H1 (cell line): ENCODE measurements around the gene CRADD. TPM values are rescaled to one million over a fixed set of nuclear protein-coding genes. Genes with fewer than 3 reads are reported as not detected.

Source experiments
- CTCF ChIA-PET: fragments of 300-600 bp; sonication (Branson Sonifier 250); formaldehyde crosslinking; loops from one replicate; lab custom pipeline; 2021; ENCODE audit not compliant: partially characterized antibody; lab: Charles Lee
- POLR2A ChIA-PET: fragments of 300-600 bp; sonication (Branson Sonifier 250); formaldehyde crosslinking; loops from one replicate; lab custom pipeline; 2021; ENCODE audit warnings: inconsistent platforms; ENCODE audit not compliant: partially characterized antibody; lab: Charles Lee
- DNase-seq, 2 experiments: peaks; one replicate each; pipeline versions ENCODE4 v3.0.0 to v3.0.0-alpha.2; 2010 to 2022; ENCODE audit warnings: low spot score in 2 of 2, low read depth in 1 of 2, mixed read lengths in 1 of 2
- FAIRE-seq: peaks from 2 replicates; lab custom pipeline; 2011; peaks lifted over from hg19 to GRCh38; lab: Jason Lieb, UNC
- H2AFZ ChIP-seq: 2 replicates; pipeline ENCODE4 v1.8.1; 2012; ENCODE audit warnings: low read length, inconsistent platforms
- H2AK5ac ChIP-seq: 2 replicates; pipeline ENCODE4 v1.6.1; 2013; ENCODE audit warnings: low read depth, low read length
- H2BK120ac ChIP-seq: replicated peaks from 2 replicates; pipeline ENCODE3; 2013; ENCODE audit warnings: low read depth, low read length, inconsistent platforms
- H2BK12ac ChIP-seq: 2 replicates; pipeline ENCODE4 v1.6.1; 2013; ENCODE audit warnings: low read depth, low read length
- H2BK15ac ChIP-seq: 2 replicates; pipeline ENCODE4 v1.6.1; 2013; ENCODE audit warnings: low read length
- H2BK20ac ChIP-seq: 2 replicates; pipeline ENCODE4 v1.6.1; 2013; ENCODE audit warnings: low read length
- H2BK5ac ChIP-seq: 2 replicates; pipeline ENCODE4 v1.6.1; 2013; ENCODE audit warnings: low read depth, low read length
- H3K14ac ChIP-seq: 2 replicates; pipeline ENCODE4 v1.6.1; 2013; ENCODE audit warnings: inconsistent platforms; ENCODE audit not compliant: insufficient read length
- H3K18ac ChIP-seq: 2 replicates; pipeline ENCODE4 v1.6.1; 2013; ENCODE audit warnings: low read length; ENCODE audit errors: extremely low read depth
- H3K23ac ChIP-seq: 2 replicates; pipeline ENCODE4 v1.6.1; 2013; ENCODE audit warnings: inconsistent platforms; ENCODE audit not compliant: insufficient read length
- H3K23me2 ChIP-seq: 2 replicates; pipeline ENCODE4 v1.6.1; 2013; ENCODE audit warnings: low read depth, low read length
- H3K27ac ChIP-seq: 2 replicates; pipeline ENCODE4 v1.6.1; 2011; ENCODE audit warnings: low read depth, low read length, inconsistent platforms
- H3K27me3 ChIP-seq, 4 experiments: replicated peaks in 1 of 4; 1 replicate in 1 of 4; 2 replicates in 3 of 4; pipeline versions ENCODE4 v1.6.1 to v1.8.1; 2011 to 2013; ENCODE audit warnings: low read length in 3 of 4, mild to moderate bottlenecking in 3 of 4, inconsistent platforms in 2 of 4, mixed read lengths in 2 of 4, moderate library complexity in 1 of 4; ENCODE audit not compliant: control insufficient read depth in 3 of 4, insufficient read depth in 3 of 4; ENCODE audit errors: extremely low read depth in 1 of 4
- H3K36me3 ChIP-seq, 4 experiments: 2 replicates each; pipeline versions ENCODE4 v1.6.1 to v1.8.1; 2011 to 2013; ENCODE audit warnings: mild to moderate bottlenecking in 4 of 4, low read length in 3 of 4, moderate library complexity in 2 of 4, control low read depth in 1 of 4, inconsistent platforms in 1 of 4; ENCODE audit not compliant: insufficient read depth in 4 of 4, control insufficient read depth in 2 of 4
- H3K4ac ChIP-seq: replicated peaks from 2 replicates; pipeline ENCODE3; 2013; ENCODE audit warnings: low read length, low read depth, mixed read lengths, inconsistent platforms; ENCODE audit not compliant: insufficient read length
- H3K4me1 ChIP-seq, 4 experiments: replicated peaks in 1 of 4; 1 replicate in 1 of 4; 2 replicates in 3 of 4; pipeline versions ENCODE4 v1.6.1 to v1.8.1; 2011 to 2013; ENCODE audit warnings: low read length in 3 of 4, inconsistent platforms in 2 of 4, mixed read lengths in 1 of 4; ENCODE audit not compliant: insufficient read depth in 4 of 4, control insufficient read depth in 3 of 4
- H3K4me2 ChIP-seq, 2 experiments: 2 replicates each; pipeline versions ENCODE4 v1.6.1 to v1.8.1; 2011 to 2013; ENCODE audit warnings: low read depth in 2 of 2, low read length in 2 of 2, control low read depth in 1 of 2, inconsistent platforms in 1 of 2, mild to moderate bottlenecking in 1 of 2; ENCODE audit not compliant: insufficient read depth in 1 of 2
- H3K4me3 ChIP-seq, 4 experiments: fragments of 200-600, 300-600 bp in 1 of 4; sonication (generic), shearing (Covaris generic), sonication (Bioruptor Twin) in 1 of 4; 2 replicates each; pipeline versions ENCODE4 v1.5.1 to v1.8.1; 2011 to 2016; ENCODE audit warnings: low read length in 4 of 4, low read depth in 3 of 4, control low read depth in 2 of 4, inconsistent platforms in 2 of 4, mild to moderate bottlenecking in 2 of 4, mixed read lengths in 1 of 4, moderate library complexity in 1 of 4; ENCODE audit not compliant: insufficient read depth in 2 of 4; ENCODE audit errors: extremely low read depth in 1 of 4
- H3K56ac ChIP-seq: replicated peaks from 2 replicates; pipeline ENCODE3; 2013; ENCODE audit warnings: low read depth, mild to moderate bottlenecking, mixed read lengths, low read length, inconsistent platforms; ENCODE audit not compliant: insufficient read length
- H3K79me1 ChIP-seq: 2 replicates; pipeline ENCODE4 v1.6.1; 2013; ENCODE audit warnings: low read depth, low read length, control low read depth
- H3K79me2 ChIP-seq, 2 experiments: 2 replicates each; pipeline versions ENCODE4 v1.6.1 to v1.8.1; 2012 to 2013; ENCODE audit warnings: low read length in 2 of 2, mild to moderate bottlenecking in 2 of 2, inconsistent platforms in 1 of 2; ENCODE audit not compliant: insufficient read depth in 2 of 2, control insufficient read depth in 1 of 2
- H3K9ac ChIP-seq, 4 experiments: replicated peaks in 1 of 4; 1 replicate in 1 of 4; 2 replicates in 3 of 4; pipeline versions ENCODE4 v1.6.1 to v1.8.1; 2011 to 2013; ENCODE audit warnings: low read depth in 3 of 4, low read length in 3 of 4, control low read depth in 2 of 4, mild to moderate bottlenecking in 2 of 4, moderate library complexity in 2 of 4, inconsistent platforms in 1 of 4; ENCODE audit errors: extremely low read depth in 1 of 4
- H3K9me3 ChIP-seq, 2 experiments: 2 replicates each; pipeline versions ENCODE4 v1.6.1 to v1.8.1; 2012 to 2013; ENCODE audit warnings: mild to moderate bottlenecking in 2 of 2, moderate library complexity in 2 of 2, control low read depth in 1 of 2, inconsistent platforms in 1 of 2, low read depth in 1 of 2, low read length in 1 of 2, mixed read lengths in 1 of 2; ENCODE audit not compliant: insufficient read depth in 2 of 2
- H4K20me1 ChIP-seq, 2 experiments: replicated peaks in 1 of 2; 2 replicates each; pipeline versions ENCODE3 to v1.8.1; 2011 to 2013; ENCODE audit warnings: inconsistent platforms in 2 of 2, low read length in 2 of 2, mild to moderate bottlenecking in 1 of 2; ENCODE audit not compliant: insufficient read depth in 2 of 2, control insufficient read depth in 1 of 2
- H4K5ac ChIP-seq: 2 replicates; pipeline ENCODE4 v1.6.1; 2013; ENCODE audit warnings: low read length, low read depth, mixed read lengths, inconsistent platforms; ENCODE audit not compliant: insufficient read length
- H4K8ac ChIP-seq: 2 replicates; pipeline ENCODE4 v1.8.0; 2013; ENCODE audit warnings: mild to moderate bottlenecking, moderate library complexity, low read length, inconsistent platforms; ENCODE audit not compliant: insufficient read depth; ENCODE audit errors: extremely low read depth
- H4K91ac ChIP-seq: replicated peaks from 2 replicates; pipeline ENCODE3; 2013; ENCODE audit warnings: low read length, mixed read lengths, inconsistent platforms; ENCODE audit not compliant: insufficient read length
- NANOG ChIP-seq: IDR thresholded peaks from 2 replicates; pipeline ENCODE4 v1.6.1; 2011; ENCODE audit warnings: low read length, low read depth, mild to moderate bottlenecking, inconsistent platforms; ENCODE audit not compliant: insufficient read depth, poor library complexity, severe bottlenecking
- SUZ12 ChIP-seq: fragments of 200-600 bp; sonication (generic); IDR thresholded peaks from 2 replicates; pipeline ENCODE4 v1.6.1; 2012; ENCODE audit warnings: mild to moderate bottlenecking, inconsistent platforms, low read length, moderate library complexity, mixed read lengths
- TAF1 ChIP-seq: IDR thresholded peaks from 2 replicates; pipeline ENCODE4 v1.6.1; 2011; ENCODE audit warnings: mild to moderate bottlenecking, low read depth, low read length
- WGBS, 2 experiments: shearing (Covaris generic) in 1 of 2; methylation state at CpG; one replicate each; pipeline versions ENCODE4 v1.1.6 to v1.1.7; 2013 to 2015; ENCODE audit warnings: low lambda C conversion rate in 2 of 2, mixed read lengths in 2 of 2, inconsistent platforms in 1 of 2, low coverage in 1 of 2, missing lambda C conversion rate in 1 of 2; ENCODE audit not compliant: insufficient replicate concordance in 2 of 2, insufficient coverage in 1 of 2, insufficient read length in 1 of 2; ENCODE audit errors: extremely low coverage in 1 of 2, missing lambda C conversion rate in 1 of 2; 5-methylcytosine and 5-hydroxymethylcytosine counted together
- polyA plus RNA-seq, 7 experiments: library from polyadenylated mRNA; depleted of rRNA in 3 of 7; stranded (reverse) in 5 of 7; unstranded in 2 of 7; fragments of >200 nt in 5 of 7; fragments of 200-250 nt in 2 of 7; gene quantifications; 1 replicate in 5 of 7; 2 replicates in 1 of 7; 4 replicates in 1 of 7; pipeline versions ENCODE4 v1.2.1 to v1.2.3, GENCODE V29; 2011 to 2013; ENCODE audit warnings: missing spikeins in 2 of 7, mixed read lengths in 2 of 7
- total RNA-seq: library from RNA; stranded (reverse); fragmentation: NEBNext Ultra II Directional; extraction: Animal tissue kit (Norgen Biotek cat#: 25700); gene quantifications from 2 replicates; pipeline ENCODE4 v1.2.1, GENCODE V29; 2021
- TF ChIP-seq, protein P1 (sequence below): IDR thresholded peaks from 2 replicates; pipeline ENCODE4 v1.6.1; 2012; ENCODE audit warnings: inconsistent platforms

CRADD gene
- total and polyA plus RNA-seq, 2 of the 8 experiments (the other 6 are each of a cell fraction or from before 2014, with no cell fraction given) = 8.1 to 15.4 TPM

DNA sequence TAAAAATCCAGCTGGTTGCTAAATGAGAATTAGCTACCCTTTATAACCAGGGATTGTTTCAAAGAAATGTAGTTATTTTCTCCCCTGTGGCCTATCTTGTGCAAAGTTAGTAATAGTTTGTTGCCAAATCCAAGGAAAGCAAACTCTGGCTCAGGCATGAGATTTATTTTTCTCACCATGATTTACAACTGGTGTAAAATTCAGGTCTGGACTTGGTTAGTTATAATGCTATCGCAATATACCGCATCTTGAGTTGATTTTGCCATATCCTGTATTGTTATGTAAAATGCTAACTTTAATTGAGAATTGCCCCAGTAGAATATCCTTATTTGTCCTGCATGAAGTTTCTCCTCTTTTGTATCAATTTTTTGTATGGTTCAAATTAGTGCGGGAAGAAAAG is 135.5 kb downstream of the CRADD start:
- POLR2A ChIA-PET = no interaction called here
- TF ChIP-seq TAF1 (no peak), SUZ12 (no peak), NANOG (no peak)
- TF ChIP-seq, protein P1, sequence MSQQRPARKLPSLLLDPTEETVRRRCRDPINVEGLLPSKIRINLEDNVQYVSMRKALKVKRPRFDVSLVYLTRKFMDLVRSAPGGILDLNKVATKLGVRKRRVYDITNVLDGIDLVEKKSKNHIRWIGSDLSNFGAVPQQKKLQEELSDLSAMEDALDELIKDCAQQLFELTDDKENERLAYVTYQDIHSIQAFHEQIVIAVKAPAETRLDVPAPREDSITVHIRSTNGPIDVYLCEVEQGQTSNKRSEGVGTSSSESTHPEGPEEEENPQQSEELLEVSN = no peak

More for the DNA sequence above, 135.5 kb downstream of the CRADD start:
- Histone ChIP-seq H2BK20ac (no peak overlapping the region), H3K4me3 (no peak overlapping the region), H3K9me3 (no peaks in the 10 kb centered on the region), H2AFZ (no peak overlapping the region), H2BK15ac (no peak overlapping the region), H3K79me2 (no peaks in the 10 kb centered on the region), H3K56ac (no peak overlapping the region), H3K27ac (no peak overlapping the region), H3K4me2 (no peak overlapping the region), H3K4me1 (peaks cover 0 to 6% (median 2%) of the 10 kb centered on the region in 4 experiments; a peak in 4 of 7 replicates), H3K9ac (no peak overlapping the region), H3K79me1 (no peaks in the 10 kb centered on the region; the same call in 1 of the 2 replicates), H3K18ac (no peak overlapping the region), H3K4ac (no peak overlapping the region), H4K20me1 (no peaks in the 10 kb centered on the region), H2AK5ac (no peak overlapping the region), H3K23me2 (no peaks in the 10 kb centered on the region), H3K23ac (no peak overlapping the region), H2BK5ac (no peak overlapping the region), H4K5ac (no peak overlapping the region), H4K91ac (no peak overlapping the region), H3K14ac (no peak overlapping the region), H4K8ac (no peak overlapping the region), H2BK12ac (no peak overlapping the region), H3K27me3 (no peaks in the 10 kb centered on the region), H2BK120ac (no peak overlapping the region), H3K36me3 (no peaks in the 10 kb centered on the region)
- 93% methylated on average over 3 of the region's 3 CpGs; no CpG with 5 or more reads in 1 of the 2 experiments for WGBS, 2 experiments
- DNase-seq = no peak
- FAIRE-seq = no peak
- CTCF ChIA-PET = interaction anchor here (1.0 to 3.8 kb wide), 3 partner anchors 10 to 45 kb away, joined by 4 to 12 read pairs (median 6); no protein-coding TSS in a partner anchor
